Measurements from ENCODE around the gene SOX6.
A peak's percentile ranks its signal among the peaks of the same experiment; 100 is the strongest.

The SOX6 gene

DNA sequence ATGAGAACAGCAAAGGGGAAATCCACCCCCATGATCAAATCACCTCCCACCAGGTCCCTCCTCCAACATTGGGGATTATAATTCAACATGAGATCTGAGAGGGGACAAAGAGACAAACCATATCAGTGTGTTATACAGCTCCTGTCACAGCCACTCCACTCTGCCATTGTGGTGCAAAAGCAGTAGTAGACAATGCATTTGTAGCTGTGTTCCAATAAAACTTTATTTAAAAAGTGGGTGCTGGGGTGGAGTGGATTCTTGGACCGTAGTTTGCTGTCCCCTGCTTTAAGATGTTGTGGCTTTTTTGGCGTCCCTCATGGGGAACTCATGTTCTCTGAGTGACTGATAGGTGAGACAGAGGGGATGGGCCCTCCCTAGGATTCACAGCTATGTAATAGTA is 399.1 kb downstream of the SOX6 start:
- no peak for DNase-seq (ENCODE audit: low spot score)

DNA sequence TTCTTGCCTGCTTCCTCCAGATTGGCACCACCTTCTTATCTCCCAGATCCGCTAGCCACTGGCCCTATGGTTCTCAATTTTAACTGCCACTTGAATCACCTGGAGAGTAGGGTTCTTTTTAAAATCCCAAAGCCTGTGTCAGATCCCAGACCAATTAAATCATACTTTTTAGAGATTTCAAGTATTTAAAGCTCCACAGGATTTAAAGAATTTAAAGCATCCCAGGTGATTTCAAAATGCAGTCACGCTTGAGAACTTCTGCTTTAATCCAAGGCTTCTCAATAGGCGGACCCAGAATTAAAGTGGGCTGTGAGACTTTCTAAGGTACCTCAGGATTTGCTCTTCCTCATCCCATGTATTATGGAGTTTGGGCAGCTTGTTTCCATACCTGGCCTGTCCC is 400.0 kb downstream of the SOX6 start:
- no peak for DNase-seq (ENCODE audit: low spot score)

DNA sequence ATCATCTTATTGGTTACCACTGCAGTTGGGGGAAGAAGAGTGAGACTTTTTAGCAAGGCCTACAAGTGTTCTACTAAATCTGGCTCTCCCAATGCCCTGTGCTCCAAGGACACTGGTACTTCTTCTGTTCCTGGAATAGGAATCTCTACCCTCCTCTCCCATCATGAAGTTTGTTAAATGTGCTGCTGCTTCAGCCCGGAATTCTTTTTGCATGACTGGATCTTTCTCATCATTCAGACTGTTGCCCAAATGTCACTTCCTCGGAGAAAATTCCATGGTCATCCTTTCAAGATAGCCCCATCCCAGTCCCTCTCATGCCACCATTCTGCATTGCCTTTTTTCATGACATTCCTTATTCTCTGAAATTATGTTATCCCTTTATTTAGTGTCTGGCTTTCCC is 400.8 kb downstream of the SOX6 start:
- no peak for DNase-seq (ENCODE audit: low spot score)

DNA sequence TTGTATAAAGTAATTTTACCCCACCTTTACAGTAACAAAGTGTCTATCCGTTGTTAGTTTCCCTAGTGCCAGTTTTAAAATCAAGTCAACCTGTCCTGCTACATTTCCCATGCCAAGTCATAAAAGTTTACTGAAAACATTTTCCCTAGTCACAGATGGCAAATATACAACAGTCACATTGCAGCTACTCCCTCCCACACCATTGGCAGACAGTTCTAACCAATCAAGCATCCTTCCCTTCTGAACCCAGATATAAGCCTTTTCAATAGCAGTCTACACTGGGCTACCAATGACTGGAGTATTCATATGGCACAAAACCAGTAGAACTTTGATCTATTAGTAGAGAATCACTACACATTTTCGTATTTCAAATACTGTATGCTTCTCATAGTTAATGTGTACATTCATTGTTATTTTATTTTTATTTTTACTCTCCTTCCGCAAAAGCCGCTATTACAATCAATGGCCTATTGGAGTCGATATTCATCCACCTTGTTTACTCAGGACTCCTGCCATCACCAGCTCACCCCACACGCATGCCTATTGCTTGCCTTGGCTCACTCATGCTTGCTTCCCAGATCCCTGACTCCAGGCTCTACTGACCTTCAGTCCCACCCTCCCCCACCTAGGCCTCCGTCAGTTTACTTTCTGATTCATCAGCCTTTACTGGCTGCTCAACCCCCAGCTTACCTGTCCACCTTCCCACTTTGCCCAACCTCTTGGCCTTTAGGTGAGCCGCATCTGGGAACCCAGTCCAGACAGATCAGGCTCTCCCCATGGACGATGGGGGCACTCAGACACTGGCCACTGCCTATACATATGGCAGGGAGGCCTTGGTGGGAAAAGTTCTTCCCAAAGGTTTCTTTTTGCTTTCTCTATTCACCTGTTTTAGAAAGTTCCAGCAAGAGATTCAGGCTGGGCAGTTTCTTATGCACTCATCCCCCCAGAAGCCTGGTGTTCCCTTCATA is 408.4 kb downstream of the SOX6 start:
- DNase-seq (ENCODE audit: low spot score), result no peak

DNA sequence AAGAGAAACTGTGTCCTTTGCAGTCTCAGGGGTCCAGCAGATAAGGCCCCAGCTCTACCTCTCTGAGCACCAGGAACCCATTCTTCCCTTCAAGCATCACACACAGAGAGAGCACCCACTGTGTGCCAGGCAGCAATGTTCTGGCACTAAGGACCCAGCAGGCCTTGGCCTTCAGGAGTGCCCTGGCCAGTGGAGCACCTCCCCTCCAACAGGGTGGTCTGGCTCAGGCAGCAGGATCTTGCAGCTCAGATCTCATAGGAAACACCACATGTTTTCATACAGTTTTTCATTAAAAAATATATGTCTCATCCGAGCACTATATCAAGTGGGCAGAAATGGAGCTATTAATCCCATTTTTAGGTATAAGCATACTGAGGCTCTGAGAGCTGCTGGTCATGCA is 410.6 kb downstream of the SOX6 start:
- DNase-seq (ENCODE audit: low spot score), result no peak

DNA sequence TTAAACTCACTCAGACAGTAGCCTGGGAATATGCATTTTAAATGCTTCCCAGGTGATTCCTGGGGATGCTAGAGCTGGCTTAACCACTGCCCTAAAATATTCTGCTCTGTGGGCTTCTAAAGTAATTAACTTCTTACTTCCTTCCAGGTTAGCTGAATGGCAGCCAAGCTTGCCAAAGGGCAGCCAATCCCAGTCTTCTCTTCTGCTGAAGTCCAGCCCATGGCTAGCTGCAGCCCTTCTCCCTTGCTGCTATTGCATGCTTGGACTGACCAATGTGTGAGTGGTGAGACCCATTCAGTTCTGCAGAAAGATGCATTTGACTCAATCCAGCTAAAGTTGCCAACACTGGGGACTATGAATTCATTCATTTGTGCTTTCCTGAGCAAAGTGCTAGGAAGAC is 411.9 kb downstream of the SOX6 start:
- no peak for DNase-seq (ENCODE audit: low spot score)

DNA sequence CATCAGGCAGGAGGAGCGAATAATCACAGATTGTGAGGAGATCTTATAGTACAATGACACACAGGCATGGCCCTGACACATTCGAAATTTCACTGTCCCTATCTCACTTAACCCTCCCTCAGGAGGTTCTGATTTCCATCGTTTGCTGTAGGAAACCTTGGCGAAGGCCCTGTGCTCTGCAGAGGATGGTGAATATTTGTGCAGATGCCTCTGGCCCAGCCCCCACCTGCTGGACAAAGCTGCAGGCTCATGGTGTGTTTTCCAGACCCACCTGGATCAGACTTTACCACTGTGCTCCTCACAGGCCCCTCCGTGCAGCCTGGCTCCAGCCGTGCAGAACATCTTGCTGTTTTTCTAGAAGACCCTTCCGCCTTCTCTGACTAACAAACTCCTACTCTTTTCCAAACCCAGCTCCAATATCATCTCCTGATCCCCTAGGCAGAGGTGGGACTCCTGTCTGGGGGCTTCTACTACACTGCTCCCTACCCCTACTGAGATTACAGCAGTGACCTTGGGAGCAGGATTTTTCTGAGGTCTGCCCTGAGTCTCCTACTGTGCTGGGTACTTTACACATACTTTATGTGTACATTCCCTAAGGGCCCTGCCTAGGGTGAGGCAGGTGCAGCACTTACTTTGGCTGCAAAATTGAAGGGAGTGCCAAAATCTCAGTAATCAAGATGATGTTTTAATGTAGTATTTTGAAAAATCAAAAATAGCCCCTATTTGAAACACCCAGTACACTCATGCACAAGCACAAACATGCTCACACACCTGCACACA is 412.7 kb downstream of the SOX6 start:
- no peak for DNase-seq (ENCODE audit: low spot score)

DNA sequence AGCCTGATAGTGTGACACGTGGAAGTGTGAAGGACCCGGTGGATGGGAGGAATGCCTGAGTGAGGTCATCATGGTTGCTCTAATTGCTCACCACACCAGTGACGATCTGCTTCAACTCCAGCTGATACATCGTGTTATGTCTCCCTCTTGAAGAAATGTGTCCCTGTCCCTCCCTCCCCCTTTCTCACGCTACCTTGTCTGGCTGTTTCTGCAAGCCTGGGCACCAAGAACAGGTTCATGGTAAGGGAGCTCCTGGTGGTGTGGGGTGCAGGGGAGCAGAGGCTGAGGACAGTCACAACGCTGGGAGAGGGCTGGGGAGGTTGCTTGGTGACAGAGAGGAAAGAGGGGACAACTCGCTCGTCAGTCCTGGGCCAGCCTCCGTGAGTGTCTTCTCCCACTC is 413.4 kb downstream of the SOX6 start:
- DNase-seq (ENCODE audit: low spot score), result no peak

DNA sequence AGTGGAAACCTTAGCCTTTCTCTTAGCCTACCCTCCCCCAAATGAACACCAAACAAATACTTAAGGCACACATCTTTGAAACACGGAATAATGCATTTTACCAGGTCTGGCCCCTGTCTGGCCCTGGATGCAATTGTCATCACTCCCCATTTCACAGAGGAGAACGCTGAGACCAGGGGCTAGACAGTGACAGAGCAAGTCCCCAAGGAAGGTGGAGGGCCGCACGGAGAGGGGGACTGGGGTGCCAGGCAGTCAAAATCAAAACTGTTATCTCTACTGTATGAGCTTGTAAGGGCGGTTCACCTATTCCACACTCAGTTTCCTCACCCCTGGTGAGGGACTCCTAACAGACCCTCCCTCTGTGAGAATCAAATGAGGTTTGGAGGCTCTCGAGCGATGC is 414.2 kb downstream of the SOX6 start:
- DNase-seq (ENCODE audit: low spot score), result no peak

DNA sequence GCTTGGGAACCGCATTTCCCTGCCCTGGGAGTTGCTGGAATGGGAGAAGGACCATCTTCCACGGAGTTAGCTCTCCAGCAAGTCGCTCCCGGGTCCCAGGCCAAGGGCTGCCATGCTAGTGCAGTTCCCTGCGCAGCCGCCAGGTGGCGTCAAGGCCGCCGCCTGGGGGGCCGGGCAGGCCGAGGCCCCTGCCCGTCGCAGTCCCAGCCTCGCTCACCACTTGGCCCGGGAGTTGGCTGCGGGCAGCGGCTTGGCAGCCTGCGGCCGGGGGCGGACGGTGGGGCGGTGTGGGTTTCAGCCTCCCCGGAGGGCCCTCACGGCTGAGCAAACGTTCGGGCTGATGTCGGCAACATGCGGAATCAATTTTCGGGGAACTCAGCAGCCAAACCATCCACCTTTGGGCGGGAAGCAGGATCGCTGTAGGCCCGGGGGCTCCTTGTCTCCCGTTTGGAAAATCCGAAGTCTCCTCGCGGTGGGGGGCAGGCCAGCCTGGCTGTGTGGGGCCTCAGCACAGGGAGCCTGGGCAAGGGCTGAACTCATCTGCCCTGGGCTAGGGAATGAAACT is 415.1 kb downstream of the SOX6 start:
- DNase-seq (ENCODE audit: low spot score), result no peak

DNA sequence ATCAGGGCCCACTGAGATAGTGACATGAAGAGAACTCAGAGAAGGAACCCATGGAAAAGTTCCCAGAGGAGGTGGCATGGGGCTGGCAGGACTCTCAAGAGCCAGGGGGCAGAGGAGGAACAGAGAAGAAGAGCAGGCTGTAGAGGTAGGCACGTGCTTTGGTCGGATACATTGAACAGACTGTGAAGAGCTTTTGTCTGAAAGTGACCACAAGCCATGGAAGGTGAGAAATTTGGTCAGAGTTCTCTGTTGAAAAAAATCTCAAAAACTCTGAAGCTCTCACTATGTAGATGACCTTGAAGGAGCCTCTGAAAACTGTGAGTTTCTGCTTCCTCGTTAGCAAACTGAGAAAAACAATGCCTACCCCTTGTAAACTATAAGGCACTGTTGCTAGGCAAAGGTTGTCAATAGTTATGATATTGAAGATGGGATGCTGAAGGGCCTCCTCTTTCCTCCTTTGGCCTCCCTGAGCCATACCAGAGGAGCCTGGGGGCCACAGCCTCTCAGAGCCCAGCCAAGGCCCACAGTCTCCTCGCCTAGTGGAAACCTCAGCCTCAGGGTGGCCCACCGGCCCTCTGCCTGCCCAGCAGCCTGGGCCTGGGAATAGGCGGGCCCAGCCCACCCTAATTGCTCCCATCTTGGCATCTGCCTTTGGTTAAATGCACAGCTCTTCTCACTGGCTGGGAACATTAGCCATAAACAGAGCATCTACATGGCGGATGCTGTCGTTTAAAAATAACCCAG is 415.7 kb downstream of the SOX6 start:
- no peak for DNase-seq (ENCODE audit: low spot score)

DNA sequence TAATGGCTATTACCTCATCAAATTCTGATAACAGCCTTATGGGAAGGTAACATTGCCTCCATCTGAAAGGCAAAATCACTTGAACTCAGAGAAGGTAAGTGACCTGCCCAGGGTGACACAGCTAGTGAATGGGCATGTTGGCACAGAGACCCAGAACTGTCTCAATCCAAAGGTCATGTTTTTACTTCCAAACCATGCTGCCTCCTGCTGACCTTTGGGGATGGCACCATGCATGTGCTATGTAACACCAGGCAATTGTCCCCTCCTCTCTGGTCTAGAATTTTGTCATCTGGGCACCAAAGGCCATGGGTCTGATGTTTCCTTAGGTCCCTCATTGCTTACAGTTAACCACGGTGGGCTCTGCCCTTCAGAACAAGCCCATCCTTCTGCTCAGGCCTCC is 417.4 kb downstream of the SOX6 start:
- no peak for DNase-seq (ENCODE audit: low spot score)

DNA sequence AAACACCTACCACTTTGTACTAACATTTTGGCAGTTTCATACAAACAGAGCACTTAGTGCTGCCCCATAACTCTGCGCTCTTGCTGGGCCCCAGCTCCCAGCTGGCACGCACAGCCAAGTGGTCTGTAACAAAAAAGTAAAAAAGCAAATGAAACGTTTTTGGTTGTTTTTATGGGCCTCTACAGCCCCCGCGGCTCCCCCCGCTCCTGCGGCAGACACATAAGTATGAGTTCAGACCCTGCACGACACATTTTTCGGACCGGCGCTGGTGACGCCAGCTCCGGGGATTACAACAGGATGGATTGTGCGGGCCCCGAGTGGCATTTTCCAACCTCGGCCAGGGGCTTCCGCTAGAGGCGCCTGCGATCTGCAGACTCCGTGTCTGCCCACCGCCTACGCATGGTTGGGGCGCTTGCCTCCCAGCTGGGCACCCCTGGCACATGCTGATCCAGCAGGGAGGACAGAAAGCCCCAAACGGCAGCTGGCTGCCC is 418.2 kb downstream of the SOX6 start:
- peak; percentile 46 for DNase-seq (ENCODE audit: low spot score)

DNA sequence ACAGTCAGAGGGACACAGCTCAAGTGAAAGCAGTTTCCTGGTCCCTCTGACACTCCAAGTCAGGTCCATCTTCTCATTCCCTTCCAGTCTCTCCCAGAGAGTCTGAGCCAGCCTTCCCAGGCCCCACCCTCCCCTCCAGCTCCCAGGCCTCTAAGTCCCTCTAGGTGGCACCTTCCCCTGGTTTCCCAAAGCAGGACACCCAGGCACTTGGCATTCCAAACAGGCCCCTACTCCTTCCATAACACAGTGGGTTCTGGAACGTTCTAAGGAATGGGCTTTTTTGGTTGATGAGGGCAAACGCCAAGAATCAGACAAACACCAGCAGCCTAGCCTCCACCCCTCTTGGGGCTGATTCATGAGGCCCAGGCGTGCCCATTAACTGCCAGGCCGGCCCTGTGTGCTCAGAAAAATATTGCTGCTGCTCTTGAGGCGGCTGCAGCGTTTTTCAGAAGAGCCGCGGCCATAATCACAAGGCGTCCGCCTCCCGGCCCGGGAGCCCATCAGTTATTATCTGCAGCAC is 418.7 kb downstream of the SOX6 start:
- DNase-seq (ENCODE audit: low spot score), result peak; percentile 62

DNA sequence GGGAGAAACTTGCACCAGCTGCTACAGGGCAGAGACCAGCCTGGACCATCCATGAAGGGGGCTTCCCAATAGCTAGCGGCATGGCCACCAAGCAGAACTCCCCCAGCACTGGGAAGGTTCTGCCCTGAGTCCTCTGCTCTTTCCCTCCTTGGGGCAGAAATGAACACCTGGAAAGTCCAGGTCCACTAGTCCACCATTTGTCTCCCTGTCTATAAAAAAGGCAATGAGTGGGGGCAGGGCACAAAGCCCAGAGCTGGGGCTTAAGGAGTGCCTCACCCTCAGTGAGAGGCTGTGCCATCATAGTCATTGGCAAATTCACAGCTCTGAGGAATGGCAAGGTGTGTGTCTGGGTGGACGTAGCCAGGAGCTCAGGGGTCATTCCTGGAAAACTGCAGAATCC is 420.3 kb downstream of the SOX6 start:
- no peak for DNase-seq (ENCODE audit: low spot score)

DNA sequence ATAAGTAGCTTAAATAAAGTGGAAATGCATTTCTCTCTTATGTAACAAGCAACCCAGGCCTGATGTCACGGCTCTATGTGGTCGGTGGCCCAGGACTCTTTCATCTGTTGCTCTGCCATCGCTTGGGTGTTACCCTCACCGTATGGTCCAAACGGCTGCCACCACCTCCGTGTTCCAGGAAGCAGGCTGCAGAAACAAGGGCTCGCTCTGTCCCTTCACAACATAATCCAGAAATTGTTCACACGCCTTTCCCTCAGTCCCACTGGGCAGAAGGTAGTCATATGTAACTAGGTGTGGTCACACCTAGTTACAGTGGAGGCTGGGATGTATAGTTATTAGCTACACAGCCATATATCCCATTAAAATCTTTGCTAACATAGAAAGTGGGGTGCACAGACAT is 421.0 kb downstream of the SOX6 start:
- no peak for DNase-seq (ENCODE audit: low spot score)

DNA sequence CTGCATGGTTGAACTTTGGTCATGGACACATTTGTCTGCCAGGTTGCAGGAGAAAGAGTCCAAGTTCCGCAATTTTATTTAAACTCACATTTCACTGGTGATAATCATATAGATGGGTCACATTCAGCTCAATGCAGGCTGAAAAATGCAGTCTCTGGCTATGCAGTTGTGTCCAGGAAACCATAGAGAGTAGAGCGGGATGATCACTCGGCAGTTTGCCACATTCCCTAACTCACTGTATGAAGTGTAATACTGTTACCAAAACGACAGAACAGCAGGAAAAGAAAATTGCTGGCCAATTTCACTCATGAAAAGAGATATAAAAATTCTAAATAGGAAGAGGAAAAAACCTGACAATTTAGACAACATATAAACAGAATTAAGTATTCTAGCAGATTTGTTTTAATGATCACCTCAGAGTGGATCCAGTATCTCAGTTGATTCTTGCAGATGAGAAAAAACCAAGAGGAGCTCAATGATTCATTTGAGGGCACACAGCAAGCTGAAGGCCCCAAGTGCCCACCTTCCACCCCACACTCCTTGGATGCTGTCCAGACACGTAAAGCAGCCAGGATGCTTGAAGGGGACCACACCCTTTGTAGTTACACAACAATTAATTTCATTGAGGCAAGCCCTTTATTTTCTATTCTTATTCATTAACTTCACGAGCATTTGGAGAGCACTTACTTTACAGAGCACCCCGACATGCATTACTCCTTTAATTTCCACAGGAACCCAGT is 422.3 kb downstream of the SOX6 start:
- no peak for DNase-seq (ENCODE audit: low spot score)

DNA sequence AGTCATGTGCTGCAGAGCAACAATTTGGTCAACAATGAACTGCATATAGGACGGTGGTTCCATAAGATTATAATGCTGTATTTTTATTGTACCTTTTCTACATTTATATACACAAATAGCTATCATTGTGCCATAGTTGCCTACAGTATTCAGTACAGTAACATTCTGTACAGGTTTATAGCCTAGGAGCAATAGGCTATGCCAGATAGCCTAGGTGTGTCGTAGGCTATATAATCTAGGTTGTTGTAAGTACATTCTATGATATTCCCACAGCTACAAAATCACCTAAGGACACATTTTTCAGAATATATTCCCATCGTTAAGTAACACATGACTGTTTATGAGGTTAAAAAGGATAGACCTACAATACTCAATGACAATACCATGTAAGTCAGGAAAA is 423.9 kb downstream of the SOX6 start:
- DNase-seq (ENCODE audit: low spot score), result no peak

DNA sequence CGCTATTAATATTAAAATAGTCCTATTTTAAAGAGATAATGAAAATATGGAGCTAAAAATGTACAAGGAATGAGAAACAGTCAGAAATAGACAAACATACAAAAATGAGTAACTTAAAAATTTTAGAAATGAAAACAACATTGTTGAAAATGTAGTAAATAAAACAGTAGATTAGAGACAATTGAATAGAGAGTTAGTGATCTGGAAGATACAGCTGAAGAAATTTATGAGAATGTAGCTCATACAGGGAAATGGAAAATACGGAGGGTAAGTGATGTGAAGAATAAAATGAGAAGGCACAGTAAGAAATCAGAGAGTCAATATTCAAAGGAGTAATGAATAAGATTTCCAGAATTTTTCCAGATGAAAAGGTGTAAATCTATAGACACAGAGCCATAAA is 424.8 kb downstream of the SOX6 start:
- DNase-seq (ENCODE audit: low spot score), result no peak

DNA sequence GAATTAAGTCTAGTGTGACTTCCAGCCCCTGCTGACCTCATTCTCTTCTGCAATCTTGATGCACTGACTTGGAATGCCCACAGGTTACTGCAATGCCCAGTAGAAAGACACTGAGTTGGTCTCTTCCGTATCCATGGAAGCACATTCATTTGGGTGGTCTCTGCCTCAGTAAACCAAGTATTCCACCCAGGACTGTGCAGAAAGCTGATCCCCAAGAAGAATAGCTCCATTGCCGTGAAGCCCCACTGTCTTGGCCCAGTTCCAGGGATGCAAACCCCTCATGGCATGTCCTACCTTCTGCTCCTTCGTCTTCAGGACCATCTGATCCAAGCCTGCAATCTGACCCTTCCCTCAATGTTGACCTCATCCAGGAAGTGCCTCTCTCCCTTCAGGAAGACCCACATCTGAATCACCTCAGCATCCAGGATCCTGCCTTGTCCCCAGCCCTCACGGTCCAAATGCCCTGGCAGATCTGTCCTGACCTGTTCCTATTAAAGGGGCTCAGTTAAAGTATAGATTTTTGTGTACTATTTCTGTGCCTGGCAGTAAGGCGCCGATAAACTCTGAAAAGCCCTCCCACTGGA is 425.8 kb downstream of the SOX6 start:
- DNase-seq (ENCODE audit: low spot score), result no peak

All from AG08396 (cell line).